ENCODE data around the gene FBXO33.
A peak's percentile ranks its signal among the peaks of the same experiment; 100 is the strongest.

Gene FBXO33

GRCh38 chr14:39430762-39431415 is 1.3 kb downstream of the FBXO33 start:
- peak; percentile 21 for DNase-seq

GRCh38 chr14:39428118-39428517 is 4.1 kb downstream of the FBXO33 start:
- no peak for DNase-seq

GRCh38 chr14:39426605-39427004 is 5.6 kb downstream of the FBXO33 start:
- DNase-seq, result peak; percentile 24

- DNase-seq, result no peak
Measured at GRCh38 chr14:39425947-39426346, 6.3 kb downstream of the FBXO33 start.

- DNase-seq, result no peak
Measured at GRCh38 chr14:39423793-39424192, 8.4 kb downstream of the FBXO33 start.

- no peak for DNase-seq
Measured at GRCh38 chr14:39422243-39422642, 10.0 kb downstream of the FBXO33 start.

- no peak for DNase-seq
Measured at GRCh38 chr14:39419272-39419671, 13.0 kb downstream of the FBXO33 start.

- DNase-seq, result no peak
Measured at GRCh38 chr14:39417014-39417413, 15.2 kb downstream of the FBXO33 start.

- DNase-seq, result no peak
Measured at GRCh38 chr14:39416072-39416471, 16.2 kb downstream of the FBXO33 start.

- no peak for DNase-seq
Measured at GRCh38 chr14:39406560-39406959, 25.7 kb downstream of the FBXO33 start.

- DNase-seq, result no peak
Measured at GRCh38 chr14:39398382-39398781, 33.9 kb downstream of the FBXO33 start.

GRCh38 chr14:39396448-39396847 is 35.8 kb downstream of the FBXO33 start:
- peak; percentile 40 for DNase-seq

- DNase-seq, result no peak
Measured at GRCh38 chr14:39395555-39396254, 36.5 kb downstream of the FBXO33 start.

- no peak for DNase-seq
Measured at GRCh38 chr14:39393289-39393688, 38.9 kb downstream of the FBXO33 start.

GRCh38 chr14:39384177-39384576 is 48.1 kb downstream of the FBXO33 start:
- no peak for DNase-seq

GRCh38 chr14:39383741-39384140 is 48.5 kb downstream of the FBXO33 start:
- no peak for DNase-seq

GRCh38 chr14:39383026-39383660 is 49.1 kb downstream of the FBXO33 start:
- no peak for DNase-seq

GRCh38 chr14:39382463-39382862 is 49.8 kb downstream of the FBXO33 start:
- no peak for DNase-seq

- no peak for DNase-seq
Measured at GRCh38 chr14:39381366-39381765, 50.9 kb downstream of the FBXO33 start.

GRCh38 chr14:39376667-39377403 is 55.4 kb downstream of the FBXO33 start:
- DNase-seq, result peak; percentile 11

- no peak for DNase-seq
Measured at GRCh38 chr14:39374851-39375250, 57.4 kb downstream of the FBXO33 start.

- DNase-seq, result no peak
Measured at GRCh38 chr14:39372656-39373055, 59.6 kb downstream of the FBXO33 start.

GRCh38 chr14:39370415-39370814 is 61.8 kb downstream of the FBXO33 start:
- DNase-seq, result no peak

- DNase-seq, result no peak
Measured at GRCh38 chr14:39369029-39369428, 63.2 kb downstream of the FBXO33 start.

All from suppressor macrophage treated with lipopolysaccharide for 4 hours (primary cell).